RWPE2 (cell line): ENCODE results near the gene KAZN.

Source experiments
- ATAC-seq: fragments of 200-7000 bp; cut with Tn5 transposase; 3 replicates; pipeline ENCODE4 v1.9.1; 2021; ENCODE audit warnings: low read depth
- DNase-seq: peaks from one replicate; pipeline ENCODE4 v3.0.0-alpha.2; 2020; ENCODE audit warnings: low spot score
- H3K27ac ChIP-seq: fragments of 450-650 bp; 2 replicates; pipeline ENCODE4 v1.5.1; 2017; ENCODE audit warnings: mild to moderate bottlenecking; ENCODE audit not compliant: poor library complexity, severe bottlenecking
- H3K27me3 ChIP-seq: fragments of 250-450 bp; sonication (Bioruptor Pico); 2 replicates; pipeline ENCODE4 v1.5.1; 2021; ENCODE audit warnings: mild to moderate bottlenecking, moderate library complexity; ENCODE audit not compliant: insufficient read depth, poor library complexity, severe bottlenecking
- H3K36me3 ChIP-seq: fragments of 250-450 bp; sonication (Bioruptor Pico); 2 replicates; pipeline ENCODE4 v1.5.1; 2020; ENCODE audit warnings: low read depth, mild to moderate bottlenecking, moderate library complexity
- H3K4me1 ChIP-seq: fragments of 250-450 bp; sonication (Bioruptor Pico); 2 replicates; pipeline ENCODE4 v1.5.1; 2021; ENCODE audit warnings: mild to moderate bottlenecking, moderate library complexity; ENCODE audit not compliant: insufficient read depth, poor library complexity, severe bottlenecking
- H3K4me3 ChIP-seq: fragments of 250-450 bp; sonication (Bioruptor Pico); 2 replicates; pipeline ENCODE4 v1.5.1; 2021; ENCODE audit warnings: mild to moderate bottlenecking, moderate library complexity; ENCODE audit not compliant: severe bottlenecking
- H3K9me3 ChIP-seq: fragments of 250-450 bp; sonication (Bioruptor Pico); 2 replicates; pipeline ENCODE4 v1.5.1; 2021; ENCODE audit warnings: mild to moderate bottlenecking, moderate library complexity; ENCODE audit not compliant: severe bottlenecking
- CTCF ChIP-seq: fragments of 450-650 bp; IDR thresholded peaks from one replicate; pipeline ENCODE4 v1.5.1; 2017; ENCODE audit warnings: mild to moderate bottlenecking, moderate library complexity; ENCODE audit not compliant: poor library complexity, severe bottlenecking

Gene KAZN

GRCh38 chr1:14750490-14750889 is 152.0 kb downstream of the KAZN start:
- no peaks in the 10 kb centered on the region for H3K9me3 ChIP-seq
- H3K27ac ChIP-seq, result no peak overlapping the region
- H3K27me3 ChIP-seq, result no peaks in the 10 kb centered on the region
- no peak overlapping the region for H3K4me3 ChIP-seq
- DNase-seq (no peak), ATAC-seq (no peak)
- no peaks in the 10 kb centered on the region for H3K4me1 ChIP-seq
- H3K36me3 ChIP-seq, result no peaks in the 10 kb centered on the region
- no peak for TF ChIP-seq CTCF

- DNase-seq (no peak), ATAC-seq (peak; percentile 25; the same call in 1 of the 3 replicates)
- no peaks in the 10 kb centered on the region for H3K4me1 ChIP-seq
- H3K36me3 ChIP-seq, result no peaks in the 10 kb centered on the region
- TF ChIP-seq CTCF, result no peak
- no peak overlapping the region for H3K4me3 ChIP-seq
- no peaks in the 10 kb centered on the region for H3K9me3 ChIP-seq
- H3K27ac ChIP-seq, result no peak overlapping the region
- H3K27me3 ChIP-seq, result no peaks in the 10 kb centered on the region
Observed at GRCh38 chr1:14755518-14756252, 157.2 kb downstream of the KAZN start.

- H3K27me3 ChIP-seq, result no peaks in the 10 kb centered on the region
- no peaks in the 10 kb centered on the region for H3K9me3 ChIP-seq
- no peak for DNase-seq
- no peaks in the 10 kb centered on the region for H3K36me3 ChIP-seq
- H3K27ac ChIP-seq, result no peak overlapping the region
- no peak for TF ChIP-seq CTCF
- no peak overlapping the region for H3K4me3 ChIP-seq
- no peak for ATAC-seq
- no peaks in the 10 kb centered on the region for H3K4me1 ChIP-seq
Observed at GRCh38 chr1:14756589-14757285, 158.3 kb downstream of the KAZN start.

- H3K4me1 ChIP-seq, result no peaks in the 10 kb centered on the region
- no peak overlapping the region for H3K4me3 ChIP-seq
- H3K27me3 ChIP-seq, result no peaks in the 10 kb centered on the region
- no peaks in the 10 kb centered on the region for H3K36me3 ChIP-seq
- H3K9me3 ChIP-seq, result no peaks in the 10 kb centered on the region
- TF ChIP-seq CTCF, result no peak
- ATAC-seq (no peak), DNase-seq (no peak)
- H3K27ac ChIP-seq, result no peak overlapping the region
Observed at GRCh38 chr1:14757286-14757625, 158.8 kb downstream of the KAZN start.
